Small intestine (tissue), 7 donors: Measurements from ENCODE around the gene NSMCE1. TPM values are rescaled to one million over a fixed set of nuclear protein-coding genes. Genes with fewer than 3 reads are reported as not detected.
"Not testable (repeated sequence)": the region's sequence is repeated elsewhere in the genome, so short reads cannot be mapped to it uniquely, and the experiment has no call there.

Experiments used
- DNase-seq, 2 donors: peaks; one replicate each; pipeline versions ENCODE4 v3.0.0 to v3.0.0-alpha.2; 2013
- FAIRE-seq: peaks from 2 replicates; lab custom pipeline; 2012; peaks lifted over from hg19 to GRCh38; lab: Jason Lieb, UNC
- H3K27ac ChIP-seq, 3 donors: one replicate each; pipeline ENCODE4 v1.5.1; 2013; ENCODE audit warnings: low read length in 2 of 3, mild to moderate bottlenecking in 2 of 3, control low read depth in 1 of 3, inconsistent platforms in 1 of 3, low read depth in 1 of 3, moderate library complexity in 1 of 3
- H3K27me3 ChIP-seq, 3 donors: one replicate each; pipeline ENCODE4 v1.6.1; 2013; ENCODE audit warnings: low read length in 3 of 3, inconsistent platforms in 1 of 3; ENCODE audit not compliant: control insufficient read depth in 3 of 3, insufficient read depth in 3 of 3
- H3K36me3 ChIP-seq, 3 donors: one replicate each; pipeline ENCODE4 v1.6.1; 2013; ENCODE audit warnings: low read length in 3 of 3, inconsistent platforms in 1 of 3, low read depth in 1 of 3, mild to moderate bottlenecking in 1 of 3, moderate library complexity in 1 of 3; ENCODE audit not compliant: control insufficient read depth in 3 of 3, insufficient read depth in 2 of 3
- H3K4me1 ChIP-seq, 3 donors: one replicate each; pipeline ENCODE4 v1.6.1; 2013; ENCODE audit warnings: low read length in 2 of 3, inconsistent platforms in 1 of 3, low read depth in 1 of 3, mild to moderate bottlenecking in 1 of 3, moderate library complexity in 1 of 3; ENCODE audit not compliant: control insufficient read depth in 3 of 3, insufficient read depth in 2 of 3
- H3K4me3 ChIP-seq, 3 donors: one replicate each; pipeline ENCODE4 v1.5.1; 2013; ENCODE audit warnings: low read length in 3 of 3, control low read depth in 1 of 3, inconsistent platforms in 1 of 3, low read depth in 1 of 3, mild to moderate bottlenecking in 1 of 3, moderate library complexity in 1 of 3
- H3K9me3 ChIP-seq, 2 donors: one replicate each; pipeline ENCODE4 v1.6.1; 2013; ENCODE audit warnings: low read depth in 1 of 2, low read length in 1 of 2; ENCODE audit not compliant: control insufficient read depth in 2 of 2, insufficient read depth in 1 of 2
- WGBS, 3 donors: extraction: QIAGEN DNeasy Blood & Tissue Kit; methylation state at CpG; one replicate each; pipeline ENCODE4 v1.1.7; 2013; 5-methylcytosine and 5-hydroxymethylcytosine counted together
- polyA plus RNA-seq, 4 donors: library from polyadenylated mRNA; stranded (reverse) in 3 of 4; unstranded in 1 of 4; fragments of 200-250 nt in 3 of 4; fragments of 120-200 nt in 1 of 4; gene quantifications; one replicate each; pipeline versions ENCODE4 v1.2.1 to v1.2.3, GENCODE V29; 2013
- donor health status: healthy with polysubstance abuse.
- donor health status: control.
- donor health status: control.
- donor health status: Bipolar disorder and iron deficiency.
- donor health status: healthy.

NSMCE1 gene
- polyA plus RNA-seq, 4 donors = 37.8 to 66.1 (median 52.3) TPM

- Histone ChIP-seq H3K4me1 (peaks cover 4 to 22% (median 5%) of the 10 kb centered on the region in 3 donors), H3K4me3 (no peak overlapping the region), H3K27ac (no peak overlapping the region), H3K27me3 (no peaks in the 10 kb centered on the region), H3K36me3 (no peaks in the 10 kb centered on the region), H3K9me3 (no peaks in the 10 kb centered on the region)
- 87 to 94% (median 91%) methylated on average over 4 of the region's 4 CpGs for WGBS, 3 donors
- no peak for FAIRE-seq
- no peak for DNase-seq
These were observed 3.5 kb upstream of the NSMCE1 start for GRCh38 chr16:27272076-27272475.

- WGBS, 3 donors = 94 to 99% (median 99%) methylated on average over 4 of the region's 4 CpGs
- H3K27me3 ChIP-seq = no peaks in the 10 kb centered on the region
- no peak for FAIRE-seq
- no peak for DNase-seq
- H3K4me3 ChIP-seq = no peak overlapping the region
- H3K9me3 ChIP-seq = no peaks in the 10 kb centered on the region
- H3K4me1 ChIP-seq = peaks cover 4 to 22% (median 5%) of the 10 kb centered on the region in 3 donors
- no peak overlapping the region for H3K27ac ChIP-seq
- no peaks in the 10 kb centered on the region for H3K36me3 ChIP-seq
These were observed 1.8 kb upstream of the NSMCE1 start for GRCh38 chr16:27270349-27270748.

GRCh38 chr16:27269300-27270150 lies 953 bp upstream of the NSMCE1 start:
- Histone ChIP-seq H3K9me3 (no peaks in the 10 kb centered on the region), H3K4me3 (peak overlapping the region in 2 of 3 donors; percentile 75 to 97), H3K4me1 (peaks cover 4 to 22% (median 5%) of the 10 kb centered on the region in 3 donors), H3K27ac (peak overlapping the region in 1 of 3 donors; percentile 78), H3K27me3 (no peaks in the 10 kb centered on the region), H3K36me3 (no peaks in the 10 kb centered on the region)
- 59 to 76% (median 66%) methylated on average over 9 of the region's 9 CpGs for WGBS, 3 donors
- DNase-seq = peak in 1 of 2 donors; percentile 58
- FAIRE-seq = no peak

GRCh38 chr16:27267037-27267677 lies 1.4 kb downstream of the NSMCE1 start:
- FAIRE-seq = no peak
- Histone ChIP-seq H3K36me3 (no peaks in the 10 kb centered on the region), H3K27me3 (no peaks in the 10 kb centered on the region), H3K4me3 (no peak overlapping the region), H3K9me3 (no peaks in the 10 kb centered on the region), H3K27ac (no peak overlapping the region), H3K4me1 (peaks cover 0 to 9% (median 4%) of the 10 kb centered on the region in 3 donors)
- no peak for DNase-seq
- whole genome bisulfite sequencing, 3 donors = 80 to 85% (median 85%) methylated on average over 8 of the region's 8 CpGs

GRCh38 chr16:27265982-27266381 lies 2.6 kb downstream of the NSMCE1 start:
- no peaks in the 10 kb centered on the region for H3K36me3 ChIP-seq
- 94 to 100% (median 100%) methylated on average over 1 of the region's 1 CpG for WGBS, 3 donors
- H3K27me3 ChIP-seq = no peaks in the 10 kb centered on the region
- H3K4me3 ChIP-seq = no peak overlapping the region
- H3K9me3 ChIP-seq = no peaks in the 10 kb centered on the region
- H3K4me1 ChIP-seq = peaks cover 0 to 9% (median 4%) of the 10 kb centered on the region in 3 donors
- FAIRE-seq = no peak
- no peak for DNase-seq
- H3K27ac ChIP-seq = no peak overlapping the region

GRCh38 chr16:27264151-27264550 lies 4.4 kb downstream of the NSMCE1 start:
- Histone ChIP-seq H3K4me1 (peaks cover 0 to 3% (median 2%) of the 10 kb centered on the region in 3 donors), H3K27me3 (no peaks in the 10 kb centered on the region), H3K27ac (no peak overlapping the region), H3K4me3 (no peak overlapping the region), H3K36me3 (no peaks in the 10 kb centered on the region), H3K9me3 (no peaks in the 10 kb centered on the region)
- DNase-seq (no peak), FAIRE-seq (no peak)
- WGBS, 3 donors = 73 to 85% (median 80%) methylated on average over 6 of the region's 6 CpGs

- not testable (repeated sequence) for H3K9me3 ChIP-seq, DNase-seq, FAIRE-seq, H3K36me3 ChIP-seq, H3K4me3 ChIP-seq, H3K27ac ChIP-seq, H3K27me3 ChIP-seq, H3K4me1 ChIP-seq
- WGBS, 3 donors = 86 to 97% (median 95%) methylated on average over 2 of the region's 2 CpGs
These were observed 5.6 kb downstream of the NSMCE1 start for GRCh38 chr16:27262904-27263423.

- Histone ChIP-seq H3K4me3 (no peak overlapping the region), H3K27me3 (no peaks in the 10 kb centered on the region), H3K36me3 (peaks cover 0 to 9% (median 5%) of the 10 kb centered on the region in 3 donors), H3K27ac (no peak overlapping the region), H3K4me1 (no peaks in the 10 kb centered on the region), H3K9me3 (no peaks in the 10 kb centered on the region)
- FAIRE-seq (no peak), DNase-seq (no peak)
- WGBS, 3 donors = 86 to 90% (median 89%) methylated on average over 4 of the region's 4 CpGs
These were observed 8.9 kb downstream of the NSMCE1 start for GRCh38 chr16:27259710-27260109.
